ENCODE data around the gene NOVA2.

DNA sequence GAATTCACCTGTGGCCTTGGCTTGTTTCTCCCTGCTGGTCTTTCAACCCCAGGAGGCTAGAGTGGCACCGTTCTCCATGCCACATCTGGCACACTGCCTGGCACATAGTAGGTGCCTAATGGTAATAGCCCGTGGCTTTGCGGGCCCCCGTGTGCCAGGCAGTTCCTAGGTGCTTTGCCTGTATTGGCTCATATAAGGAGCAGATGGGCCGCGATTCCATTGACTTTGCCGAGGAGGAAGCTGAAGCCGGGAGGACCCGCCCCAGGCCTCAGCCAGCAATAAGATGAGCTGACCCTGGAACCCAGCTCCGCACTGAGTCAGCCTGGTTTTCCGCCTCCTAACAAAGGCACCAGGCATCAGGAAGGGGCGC, 48.4 kb upstream of the NOVA2 start:
- no peak for TF ChIP-seq ZBTB7A (IDR thresholded peaks at IDR 0.05; ENCODE audit: low read depth)
- no peak for TF ChIP-seq RAD21 (IDR thresholded peaks at IDR 0.05; ENCODE audit: low read depth)
- no peak for TF ChIP-seq REST (IDR thresholded peaks at IDR 0.05; ENCODE audit: low read depth)
- TF ChIP-seq CEBPB (IDR thresholded peaks at IDR 0.05) = no peak
- no peak for TF ChIP-seq EP300 (IDR thresholded peaks at IDR 0.05; ENCODE audit: borderline replicate concordance)
- no peak for TF ChIP-seq USF1 (IDR thresholded peaks at IDR 0.05)
- TF ChIP-seq CREB1 (IDR thresholded peaks at IDR 0.05; ENCODE audit: low read depth) = no peak
- no peak for TF ChIP-seq MAX (IDR thresholded peaks at IDR 0.05)
- TF ChIP-seq FOXM1 (IDR thresholded peaks at IDR 0.05; ENCODE audit: borderline replicate concordance, low read depth) = no peak
- TF ChIP-seq TCF12 (IDR thresholded peaks at IDR 0.05; ENCODE audit: low read depth) = no peak
- TF ChIP-seq YY1 (IDR thresholded peaks at IDR 0.05; ENCODE audit: low read depth) = no peak
- no peak for TF ChIP-seq TAF1 (IDR thresholded peaks at IDR 0.05; ENCODE audit: low read depth)
- TF ChIP-seq EGR1 (IDR thresholded peaks at IDR 0.05) = no peak
- no peak for TF ChIP-seq NFIC (IDR thresholded peaks at IDR 0.05)

All from Ishikawa (cell line).